Muscle layer of colon (tissue), 2 donors: Measurements from ENCODE around the gene CPNE1.

Source experiments
- H3K27ac ChIP-seq: one replicate; pipeline ENCODE4 v1.7.0; 2013; ENCODE audit warnings: low read depth, mild to moderate bottlenecking, low read length, moderate library complexity
- H3K27me3 ChIP-seq, 2 donors: one replicate each; pipeline ENCODE4 v1.7.0; 2013; ENCODE audit warnings: low read length in 2 of 2, mild to moderate bottlenecking in 2 of 2; ENCODE audit not compliant: insufficient read depth in 2 of 2, control insufficient read depth in 1 of 2
- H3K36me3 ChIP-seq: one replicate; pipeline ENCODE4 v1.7.0; 2013; ENCODE audit warnings: mild to moderate bottlenecking, low read length; ENCODE audit not compliant: insufficient read depth
- H3K4me1 ChIP-seq: one replicate; pipeline ENCODE4 v1.7.0; 2013; ENCODE audit warnings: mild to moderate bottlenecking, low read length; ENCODE audit not compliant: insufficient read depth
- H3K4me3 ChIP-seq, 2 donors: one replicate each; pipeline ENCODE4 v1.7.0; 2013; ENCODE audit warnings: low read length in 2 of 2, low read depth in 1 of 2, mild to moderate bottlenecking in 1 of 2, moderate library complexity in 1 of 2
- H3K9ac ChIP-seq: one replicate; pipeline ENCODE4 v1.7.0; 2013; ENCODE audit warnings: low read length
- H3K9me3 ChIP-seq: one replicate; pipeline ENCODE4 v1.7.0; 2013; ENCODE audit warnings: mild to moderate bottlenecking, low read length
- donor health status: abdominal sarcoma.
- donor health status: Adenocarcinoma of cecum.

The CPNE1 gene

GRCh38 chr20:35650632-35651031, 14.1 kb downstream of the CPNE1 start:
- Histone ChIP-seq H3K4me1 (peaks cover 45% of the 10 kb centered on the region), H3K27me3 (no peaks in the 10 kb centered on the region), H3K27ac (peak overlapping the region; percentile 17), H3K36me3 (peaks cover 25% of the 10 kb centered on the region), H3K4me3 (no peak overlapping the region), H3K9ac (no peak overlapping the region), H3K9me3 (no peaks in the 10 kb centered on the region)

GRCh38 chr20:35648836-35649235, 15.9 kb downstream of the CPNE1 start:
- Histone ChIP-seq H3K9ac (no peak overlapping the region), H3K4me1 (peaks cover 55% of the 10 kb centered on the region), H3K27me3 (no peaks in the 10 kb centered on the region), H3K9me3 (no peaks in the 10 kb centered on the region), H3K4me3 (no peak overlapping the region), H3K27ac (no peak overlapping the region), H3K36me3 (peaks cover 11% of the 10 kb centered on the region)

GRCh38 chr20:35644806-35645205, 19.9 kb downstream of the CPNE1 start:
- Histone ChIP-seq H3K9me3 (no peaks in the 10 kb centered on the region), H3K27ac (no peak overlapping the region), H3K36me3 (no peaks in the 10 kb centered on the region), H3K9ac (no peak overlapping the region), H3K27me3 (no peaks in the 10 kb centered on the region), H3K4me3 (no peak overlapping the region), H3K4me1 (peaks cover 27% of the 10 kb centered on the region)

- Histone ChIP-seq H3K27me3 (no peaks in the 10 kb centered on the region), H3K4me1 (peaks cover 12% of the 10 kb centered on the region), H3K4me3 (no peak overlapping the region), H3K9ac (no peak overlapping the region), H3K27ac (no peak overlapping the region), H3K9me3 (no peaks in the 10 kb centered on the region), H3K36me3 (no peaks in the 10 kb centered on the region)
These were observed 21.7 kb downstream of the CPNE1 start for GRCh38 chr20:35643045-35643444.

GRCh38 chr20:35641743-35642142, 23.0 kb downstream of the CPNE1 start:
- no peak overlapping the region for H3K9ac ChIP-seq
- no peak overlapping the region for H3K27ac ChIP-seq
- H3K4me3 ChIP-seq = no peak overlapping the region
- H3K4me1 ChIP-seq = peaks cover 11% of the 10 kb centered on the region
- no peaks in the 10 kb centered on the region for H3K9me3 ChIP-seq
- no peaks in the 10 kb centered on the region for H3K27me3 ChIP-seq
- no peaks in the 10 kb centered on the region for H3K36me3 ChIP-seq

GRCh38 chr20:35640724-35641123, 24.0 kb downstream of the CPNE1 start:
- no peak overlapping the region for H3K4me3 ChIP-seq
- H3K9ac ChIP-seq = no peak overlapping the region
- H3K27ac ChIP-seq = no peak overlapping the region
- H3K9me3 ChIP-seq = no peaks in the 10 kb centered on the region
- peaks cover 11% of the 10 kb centered on the region for H3K4me1 ChIP-seq
- H3K36me3 ChIP-seq = no peaks in the 10 kb centered on the region
- H3K27me3 ChIP-seq = no peaks in the 10 kb centered on the region

GRCh38 chr20:35638751-35639150, 25.9 kb downstream of the CPNE1 start:
- H3K9me3 ChIP-seq = no peaks in the 10 kb centered on the region
- H3K4me1 ChIP-seq = no peaks in the 10 kb centered on the region
- no peak overlapping the region for H3K27ac ChIP-seq
- no peak overlapping the region for H3K9ac ChIP-seq
- no peak overlapping the region for H3K4me3 ChIP-seq
- no peaks in the 10 kb centered on the region for H3K36me3 ChIP-seq
- H3K27me3 ChIP-seq = no peaks in the 10 kb centered on the region

GRCh38 chr20:35637276-35637675, 27.4 kb downstream of the CPNE1 start:
- no peaks in the 10 kb centered on the region for H3K27me3 ChIP-seq

GRCh38 chr20:35636095-35636494, 28.6 kb downstream of the CPNE1 start:
- H3K4me3 ChIP-seq = no peak overlapping the region
- no peaks in the 10 kb centered on the region for H3K9me3 ChIP-seq
- no peaks in the 10 kb centered on the region for H3K27me3 ChIP-seq
- H3K36me3 ChIP-seq = peaks cover 15% of the 10 kb centered on the region
- no peaks in the 10 kb centered on the region for H3K4me1 ChIP-seq
- H3K27ac ChIP-seq = no peak overlapping the region
- H3K9ac ChIP-seq = no peak overlapping the region

More at GRCh38 chr20:35637276-35637675, 27.4 kb downstream of the CPNE1 start:
- H3K4me1 ChIP-seq = no peaks in the 10 kb centered on the region
- no peak overlapping the region for H3K9ac ChIP-seq
- H3K4me3 ChIP-seq = no peak overlapping the region
- H3K27ac ChIP-seq = no peak overlapping the region
- H3K36me3 ChIP-seq = peaks cover 3% of the 10 kb centered on the region
- H3K9me3 ChIP-seq = no peaks in the 10 kb centered on the region

GRCh38 chr20:35635652-35636051, 29.0 kb downstream of the CPNE1 start:
- H3K36me3 ChIP-seq = peaks cover 20% of the 10 kb centered on the region

GRCh38 chr20:35632539-35633115, 32.1 kb downstream of the CPNE1 start:
- Histone ChIP-seq H3K27me3 (no peaks in the 10 kb centered on the region), H3K36me3 (peaks cover 44% of the 10 kb centered on the region), H3K9ac (no peak overlapping the region), H3K4me3 (no peak overlapping the region), H3K27ac (no peak overlapping the region), H3K4me1 (no peaks in the 10 kb centered on the region), H3K9me3 (no peaks in the 10 kb centered on the region)

More at GRCh38 chr20:35635652-35636051, 29.0 kb downstream of the CPNE1 start:
- H3K4me1 ChIP-seq = no peaks in the 10 kb centered on the region
- H3K27me3 ChIP-seq = no peaks in the 10 kb centered on the region
- H3K9me3 ChIP-seq = no peaks in the 10 kb centered on the region
- no peak overlapping the region for H3K27ac ChIP-seq
- H3K4me3 ChIP-seq = no peak overlapping the region
- H3K9ac ChIP-seq = no peak overlapping the region

- Histone ChIP-seq H3K27ac (no peak overlapping the region), H3K4me1 (no peaks in the 10 kb centered on the region), H3K4me3 (no peak overlapping the region), H3K9ac (no peak overlapping the region), H3K27me3 (no peaks in the 10 kb centered on the region), H3K36me3 (peaks cover 64% of the 10 kb centered on the region), H3K9me3 (no peaks in the 10 kb centered on the region)
These were observed 34.1 kb downstream of the CPNE1 start for GRCh38 chr20:35630636-35631035.
